B cell (primary cell): ENCODE measurements around the gene DCST2.

Experiments
- CTCF ChIP-seq: fragments of 200-600 bp; IDR thresholded peaks from one replicate; pipeline ENCODE4 v1.8.0; 2022; ENCODE audit warnings: antibody characterized with exemption, mild to moderate bottlenecking
- EZH2 ChIP-seq: IDR thresholded peaks from 2 replicates; pipeline ENCODE4 v1.6.1; 2012; ENCODE audit warnings: borderline replicate concordance, low read depth, mild to moderate bottlenecking, moderate library complexity, low read length; ENCODE audit not compliant: insufficient read depth, poor library complexity, severe bottlenecking

DNA sequence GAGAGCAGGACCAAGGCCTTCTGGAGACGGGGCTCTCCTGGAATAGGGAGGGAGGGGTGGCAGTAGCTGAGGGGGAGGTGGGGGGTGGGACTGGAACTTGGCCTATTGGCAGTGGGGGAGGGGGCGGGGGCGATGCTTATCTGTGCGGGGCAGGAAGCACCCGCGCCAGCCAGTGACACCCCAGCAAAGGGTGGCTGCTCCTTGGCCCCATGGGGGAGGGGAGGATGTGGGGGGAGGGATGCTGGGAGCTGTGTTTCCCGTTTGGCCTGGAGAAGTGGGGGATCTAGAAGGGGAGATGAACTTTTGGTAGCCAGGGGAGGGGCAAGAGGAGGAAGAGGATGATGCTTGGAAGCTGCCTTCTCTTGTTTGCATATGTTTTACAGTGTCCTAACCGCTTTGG lies 19.9 kb downstream of the DCST2 start:
- TF ChIP-seq CTCF = no peak
- TF ChIP-seq EZH2 = no peak
